D721Med (cell line): Measurements from ENCODE around the gene APC.
"Not testable (repeated sequence)": the region's sequence is repeated elsewhere in the genome, so short reads cannot be mapped to it uniquely, and the experiment has no call there.

ENCODE experiments used
- DNase-seq: peaks from one replicate; pipeline ENCODE4 v3.0.0; 2011; ENCODE audit warnings: low spot score; ENCODE audit not compliant: insufficient read length
- FAIRE-seq: peaks from 2 replicates; lab custom pipeline; 2011; peaks lifted over from hg19 to GRCh38; lab: Jason Lieb, UNC
- TF ChIP-seq, protein P1 (sequence below): IDR thresholded peaks from 2 replicates; pipeline ENCODE4 v1.5.1; 2012; ENCODE audit warnings: mild to moderate bottlenecking, control low read depth; ENCODE audit not compliant: insufficient read depth; ENCODE audit errors: missing control alignments

The APC gene

GRCh38 chr5:112885001-112885400, 147.3 kb downstream of the APC start:
- DNase-seq (no peak), FAIRE-seq (no peak)
- TF ChIP-seq, protein P1, sequence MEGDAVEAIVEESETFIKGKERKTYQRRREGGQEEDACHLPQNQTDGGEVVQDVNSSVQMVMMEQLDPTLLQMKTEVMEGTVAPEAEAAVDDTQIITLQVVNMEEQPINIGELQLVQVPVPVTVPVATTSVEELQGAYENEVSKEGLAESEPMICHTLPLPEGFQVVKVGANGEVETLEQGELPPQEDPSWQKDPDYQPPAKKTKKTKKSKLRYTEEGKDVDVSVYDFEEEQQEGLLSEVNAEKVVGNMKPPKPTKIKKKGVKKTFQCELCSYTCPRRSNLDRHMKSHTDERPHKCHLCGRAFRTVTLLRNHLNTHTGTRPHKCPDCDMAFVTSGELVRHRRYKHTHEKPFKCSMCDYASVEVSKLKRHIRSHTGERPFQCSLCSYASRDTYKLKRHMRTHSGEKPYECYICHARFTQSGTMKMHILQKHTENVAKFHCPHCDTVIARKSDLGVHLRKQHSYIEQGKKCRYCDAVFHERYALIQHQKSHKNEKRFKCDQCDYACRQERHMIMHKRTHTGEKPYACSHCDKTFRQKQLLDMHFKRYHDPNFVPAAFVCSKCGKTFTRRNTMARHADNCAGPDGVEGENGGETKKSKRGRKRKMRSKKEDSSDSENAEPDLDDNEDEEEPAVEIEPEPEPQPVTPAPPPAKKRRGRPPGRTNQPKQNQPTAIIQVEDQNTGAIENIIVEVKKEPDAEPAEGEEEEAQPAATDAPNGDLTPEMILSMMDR: no peak

GRCh38 chr5:112886975-112887374, 149.3 kb downstream of the APC start:
- no peak for FAIRE-seq
- DNase-seq: no peak
- TF ChIP-seq, protein P1: no peak

DNA sequence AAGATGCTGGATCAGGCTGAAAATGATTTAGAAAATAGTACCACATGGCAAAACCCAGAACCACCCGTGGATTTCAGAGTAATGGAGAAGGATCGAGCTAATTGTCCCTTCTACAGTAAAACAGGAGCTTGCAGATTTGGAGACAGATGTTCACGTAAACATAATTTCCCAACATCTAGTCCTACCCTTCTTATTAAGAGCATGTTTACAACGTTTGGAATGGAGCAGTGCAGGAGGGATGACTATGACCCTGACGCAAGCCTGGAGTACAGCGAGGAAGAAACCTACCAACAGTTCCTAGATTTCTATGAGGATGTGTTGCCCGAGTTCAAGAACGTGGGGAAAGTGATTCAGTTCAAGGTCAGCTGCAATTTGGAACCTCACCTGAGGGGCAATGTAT, 154.4 kb downstream of the APC start:
- DNase-seq, FAIRE-seq: not testable (repeated sequence)

DNA sequence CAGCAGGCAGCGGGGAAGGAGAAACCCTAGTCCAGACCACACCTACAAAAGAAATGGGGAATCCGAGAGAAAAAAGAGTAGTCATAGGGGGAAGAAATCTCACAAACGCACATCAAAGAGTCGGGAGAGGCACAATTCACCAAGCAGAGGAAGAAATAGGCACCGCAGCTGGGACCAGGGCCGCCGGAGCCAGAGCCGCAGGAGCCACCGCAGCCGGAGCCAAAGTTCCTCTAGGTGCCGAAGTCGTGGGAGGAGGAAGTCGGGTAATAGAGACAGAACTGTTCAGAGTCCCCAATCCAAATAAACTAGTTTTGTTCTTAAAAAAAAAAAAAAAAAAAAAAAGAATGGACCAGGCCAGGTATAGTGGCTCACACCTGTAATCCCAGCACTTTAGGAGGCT, 155.1 kb downstream of the APC start:
- no peak for DNase-seq
- no peak for FAIRE-seq
- TF ChIP-seq, protein P1: no peak

- FAIRE-seq (no peak), DNase-seq (no peak)
- TF ChIP-seq, protein P1: no peak
Observed at GRCh38 chr5:112895682-112896081, 158.0 kb downstream of the APC start.
